K562 (cell line): Measurements from ENCODE around the gene CALB2. TPM values are rescaled to one million over a fixed set of nuclear protein-coding genes. Genes with fewer than 3 reads are reported as not detected.

Experiments
- CREB5 ChIP-seq: fragments of 250-450 bp; sonication (Bioruptor Pico); IDR thresholded peaks from 2 replicates; pipeline ENCODE4 v1.5.0; 2020; ENCODE audit warnings: mild to moderate bottlenecking
- MGA ChIP-seq: fragments of 450-650 bp; IDR thresholded peaks from 2 replicates; pipeline ENCODE4 v1.6.1; 2016; ENCODE audit warnings: mild to moderate bottlenecking, moderate library complexity
- PRMT5 ChIP-seq: sonication (generic); formaldehyde crosslinking; IDR thresholded peaks from 2 replicates; pipeline ENCODE4 v1.5.0; 2020; ENCODE audit warnings: missing genetic modification reagents
- RB1 ChIP-seq: fragments of 450-650 bp; IDR thresholded peaks from 2 replicates; pipeline ENCODE4 v1.6.1; 2017; ENCODE audit warnings: low read depth, mild to moderate bottlenecking
- TFAP4 ChIP-seq: sonication (generic); formaldehyde crosslinking; IDR thresholded peaks from 2 replicates; pipeline ENCODE4 v1.8.0; 2022; ENCODE audit warnings: missing genetic modification reagents, mild to moderate bottlenecking, moderate library complexity, borderline replicate concordance
- TSHZ1 ChIP-seq: fragments of 250-450 bp; sonication (Bioruptor Pico); IDR thresholded peaks from 2 replicates; pipeline ENCODE4 v1.4.0; 2020; ENCODE audit warnings: mild to moderate bottlenecking, moderate library complexity
- ZNF140 ChIP-seq: fragments of 250-450 bp; sonication (Bioruptor Pico); IDR thresholded peaks from 2 replicates; pipeline ENCODE4 v1.8.0; 2021; ENCODE audit warnings: moderate library complexity, mild to moderate bottlenecking, inconsistent platforms
- ZNF232 ChIP-seq: sonication (generic); formaldehyde crosslinking; IDR thresholded peaks from 2 replicates; pipeline ENCODE4 v1.8.0; 2022; ENCODE audit warnings: mild to moderate bottlenecking, missing genetic modification reagents
- ZNF76 ChIP-seq: fragments of 250-450 bp; sonication (Bioruptor Pico); IDR thresholded peaks from 2 replicates; pipeline ENCODE4 v1.4.0; 2020; ENCODE audit warnings: mild to moderate bottlenecking, moderate library complexity, borderline replicate concordance
- polyA plus RNA-seq, 8 experiments: library from polyadenylated mRNA; depleted of rRNA in 4 of 8; stranded (reverse) in 5 of 8; unstranded in 3 of 8; fragments of >200 nt; fragmentation: Nextera tagmentation in 2 of 8; fragmentation: Illumina TruSeq in 1 of 8; extraction: Ambion mirVana in 2 of 8; extraction: Trizol in 1 of 8; gene quantifications; 2 replicates each; pipeline versions ENCODE4 v1.2.1 to v1.2.3, GENCODE V29; 2011 to 2014; ENCODE audit warnings: inconsistent platforms in 1 of 8, missing spikeins in 1 of 8
- total RNA-seq, 7 experiments: library from RNA; depleted of rRNA in 6 of 7; stranded (reverse); fragments of >200 nt in 6 of 7; fragmentation: Illumina TruSeq in 2 of 7; extraction: Trizol in 2 of 7; gene quantifications; 2 replicates each; pipeline versions ENCODE4 v1.2.1 to v1.2.3, GENCODE V29; 2011 to 2021; ENCODE audit warnings: low replicate concordance in 1 of 7

Gene CALB2
- total and polyA plus RNA-seq, 9 of the 15 experiments (the other 6 are each of a cell fraction or from before 2014, with no cell fraction given) = not detected

- TF ChIP-seq CREB5 (CRISPR knock-in tag) (no peak), TFAP4 (CRISPR knock-in tag) (no peak), ZNF140 (CRISPR knock-in tag) (no peak), ZNF232 (no peak), RB1 (no peak), ZNF76 (CRISPR knock-in tag) (no peak; the same call in 1 of the 2 replicates), PRMT5 (CRISPR knock-in tag) (no peak), MGA (no peak), TSHZ1 (CRISPR knock-in tag) (no peak)
Observed at GRCh38 chr16:71430744-71431143, 72.2 kb downstream of the CALB2 start (continued).
